Measurements from ENCODE around the gene TNPO1. TPM values are rescaled to one million over a fixed set of nuclear protein-coding genes. Genes with fewer than 3 reads are reported as not detected.

The TNPO1 gene
- total RNA-seq, 1 donor from 2014 or later, result 316 TPM

DNA sequence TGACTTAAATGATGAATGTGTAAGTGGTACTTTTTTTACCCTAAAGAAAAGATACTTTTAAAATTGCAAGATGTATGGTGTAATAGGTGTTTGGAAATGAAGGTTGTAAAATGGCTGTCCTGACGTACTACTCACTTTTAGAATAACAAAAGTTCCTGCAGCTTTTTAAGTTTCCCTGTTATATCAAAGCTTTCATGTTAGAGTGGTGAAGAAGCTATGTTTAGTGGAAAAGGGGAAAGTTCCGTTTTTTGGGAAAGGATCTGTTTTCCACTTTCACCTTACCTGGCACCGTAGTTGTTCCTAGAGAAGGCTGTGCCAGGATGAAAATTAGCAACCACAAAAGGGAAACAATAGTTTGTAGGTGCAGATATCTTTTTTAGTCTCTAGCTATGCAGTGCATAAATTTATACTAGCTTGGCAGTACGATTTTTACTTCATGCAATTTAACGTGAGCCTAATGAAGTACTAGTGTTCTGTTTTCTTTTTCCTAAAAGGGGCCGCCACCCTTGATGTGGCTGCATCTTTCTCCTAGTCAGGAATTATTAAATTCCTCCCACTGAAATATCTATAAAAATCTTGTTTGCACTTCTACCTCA lies 1.3 kb downstream of the TNPO1 start:
- Histone ChIP-seq H3K9me3 (ENCODE audit: low read depth) (no peaks in the 10 kb centered on the region), H2AFZ (replicated peaks) (no peak overlapping the region), H3K4me2 (peak overlapping the region; percentile 90), H3K79me2 (ENCODE audit: low read depth) (peaks cover 57% of the 10 kb centered on the region), H3K36me3 (no peaks in the 10 kb centered on the region), H3K27ac (peak overlapping the region; percentile 2), H3K4me1 (peaks cover 30% of the 10 kb centered on the region), H3K9ac (peak overlapping the region; percentile 94), H3K27me3 (no peaks in the 10 kb centered on the region), H3F3A (ENCODE audit: low read depth) (peaks cover 50% of the 10 kb centered on the region), H3K4me3 (peak overlapping the region; percentile 86), H4K20me1 (ENCODE audit: low read depth) (peaks cover 23% of the 10 kb centered on the region)
- Mint-ChIP-seq H3K27ac (peak overlapping the region; percentile 100), H3K9me3 (peaks cover 8% of the 10 kb centered on the region), H3K27me3 (ENCODE audit: insufficient read depth, low read depth) (peaks cover 2% of the 10 kb centered on the region), H3K4me1 (peaks cover 30% of the 10 kb centered on the region), H3K36me3 (peaks cover 22% of the 10 kb centered on the region), H3K4me3 (peak overlapping the region; percentile 100)
- no peak for DNase-seq (ENCODE audit: low spot score)
- TF ChIP-seq, protein P1, sequence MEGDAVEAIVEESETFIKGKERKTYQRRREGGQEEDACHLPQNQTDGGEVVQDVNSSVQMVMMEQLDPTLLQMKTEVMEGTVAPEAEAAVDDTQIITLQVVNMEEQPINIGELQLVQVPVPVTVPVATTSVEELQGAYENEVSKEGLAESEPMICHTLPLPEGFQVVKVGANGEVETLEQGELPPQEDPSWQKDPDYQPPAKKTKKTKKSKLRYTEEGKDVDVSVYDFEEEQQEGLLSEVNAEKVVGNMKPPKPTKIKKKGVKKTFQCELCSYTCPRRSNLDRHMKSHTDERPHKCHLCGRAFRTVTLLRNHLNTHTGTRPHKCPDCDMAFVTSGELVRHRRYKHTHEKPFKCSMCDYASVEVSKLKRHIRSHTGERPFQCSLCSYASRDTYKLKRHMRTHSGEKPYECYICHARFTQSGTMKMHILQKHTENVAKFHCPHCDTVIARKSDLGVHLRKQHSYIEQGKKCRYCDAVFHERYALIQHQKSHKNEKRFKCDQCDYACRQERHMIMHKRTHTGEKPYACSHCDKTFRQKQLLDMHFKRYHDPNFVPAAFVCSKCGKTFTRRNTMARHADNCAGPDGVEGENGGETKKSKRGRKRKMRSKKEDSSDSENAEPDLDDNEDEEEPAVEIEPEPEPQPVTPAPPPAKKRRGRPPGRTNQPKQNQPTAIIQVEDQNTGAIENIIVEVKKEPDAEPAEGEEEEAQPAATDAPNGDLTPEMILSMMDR (IDR thresholded peaks at IDR 0.05), result no peak
- TF ChIP-seq EZH2phosphoT487 (IDR thresholded peaks at IDR 0.05) (no peak), EZH2 (IDR thresholded peaks at IDR 0.05) (no peak)

DNA sequence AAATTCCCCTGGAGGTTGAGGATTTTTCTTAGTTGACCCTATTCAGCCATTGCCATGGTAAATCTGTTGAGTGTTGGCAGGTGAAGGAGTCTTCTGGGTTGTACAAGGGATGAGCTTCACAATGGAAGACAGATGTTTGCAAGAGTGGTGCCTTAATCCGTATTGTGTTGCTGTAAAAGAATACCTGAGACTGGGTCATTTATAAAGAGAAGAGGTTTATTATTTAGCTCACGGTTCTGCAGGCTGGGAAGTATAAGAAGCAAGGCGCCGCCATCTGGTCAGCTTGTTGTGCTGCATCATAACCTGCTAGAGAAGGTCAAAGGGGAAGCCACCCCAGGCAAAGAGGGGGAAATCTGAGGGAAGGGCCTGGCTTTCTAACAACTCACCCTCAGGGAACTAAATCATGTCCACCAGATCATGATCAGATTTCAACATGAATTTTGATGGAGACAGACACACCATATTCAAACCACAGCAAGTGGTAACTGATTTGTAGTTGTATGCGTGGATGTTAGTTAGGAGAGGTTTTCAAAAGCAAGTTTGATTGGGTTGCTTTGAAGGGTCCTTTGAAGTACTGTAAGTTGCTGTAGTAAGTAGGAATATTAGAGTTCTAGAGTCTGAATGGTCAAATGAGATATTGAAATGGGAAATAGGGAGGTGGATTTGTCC lies 2.5 kb downstream of the TNPO1 start:
- Histone ChIP-seq H3K4me1 (peaks cover 30% of the 10 kb centered on the region), H3K79me2 (ENCODE audit: low read depth) (peaks cover 69% of the 10 kb centered on the region), H3F3A (ENCODE audit: low read depth) (peaks cover 50% of the 10 kb centered on the region), H3K27me3 (no peaks in the 10 kb centered on the region), H2AFZ (replicated peaks) (no peak overlapping the region), H4K20me1 (ENCODE audit: low read depth) (peaks cover 35% of the 10 kb centered on the region), H3K27ac (no peak overlapping the region), H3K4me3 (peak overlapping the region; percentile 86), H3K4me2 (peak overlapping the region; percentile 90), H3K9me3 (ENCODE audit: low read depth) (no peaks in the 10 kb centered on the region), H3K9ac (no peak overlapping the region), H3K36me3 (no peaks in the 10 kb centered on the region)
- H3K9me3 Mint-ChIP-seq, result peaks cover 8% of the 10 kb centered on the region
- TF ChIP-seq, protein P1 (IDR thresholded peaks at IDR 0.05), result peak; percentile 80
- no peak for TF ChIP-seq EZH2 (IDR thresholded peaks at IDR 0.05)
- DNase-seq (ENCODE audit: low spot score), result peak; percentile 85
- H3K4me3 Mint-ChIP-seq, result peak overlapping the region; percentile 100
- H3K27me3 Mint-ChIP-seq (ENCODE audit: insufficient read depth, low read depth), result peaks cover 2% of the 10 kb centered on the region
- peaks cover 22% of the 10 kb centered on the region for H3K36me3 Mint-ChIP-seq
- H3K27ac Mint-ChIP-seq, result peak overlapping the region; percentile 73
- peaks cover 29% of the 10 kb centered on the region for H3K4me1 Mint-ChIP-seq

DNA sequence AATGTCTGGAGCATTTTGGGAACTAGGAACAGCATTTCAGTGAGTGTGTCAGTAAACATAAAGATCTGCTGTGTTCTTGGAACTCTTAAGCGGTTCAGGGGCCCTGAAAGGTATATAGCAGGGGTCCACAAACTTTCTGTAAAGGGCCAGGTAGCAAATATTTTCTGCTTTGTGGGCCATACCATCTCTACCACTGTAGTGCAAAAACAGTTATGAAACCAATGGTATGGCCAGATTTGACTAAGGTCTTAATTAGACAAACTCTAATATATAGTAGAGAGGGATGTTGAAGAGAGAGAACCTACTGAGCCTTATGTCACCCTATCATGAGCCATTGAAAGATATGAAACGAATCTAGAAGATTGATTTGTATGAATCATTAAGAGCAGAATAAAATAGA lies 5.3 kb downstream of the TNPO1 start:
- no peak overlapping the region for H3K27ac ChIP-seq
- TF ChIP-seq EZH2phosphoT487 (IDR thresholded peaks at IDR 0.05) (no peak), EZH2 (IDR thresholded peaks at IDR 0.05) (no peak)
- peaks cover 50% of the 10 kb centered on the region for H4K20me1 ChIP-seq (ENCODE audit: low read depth)
- H3K79me2 ChIP-seq (ENCODE audit: low read depth), result peaks cover 97% of the 10 kb centered on the region
- peaks cover 15% of the 10 kb centered on the region for H3K4me1 ChIP-seq
- peaks cover 22% of the 10 kb centered on the region for H3K36me3 Mint-ChIP-seq
- H3K27me3 Mint-ChIP-seq (ENCODE audit: insufficient read depth, low read depth), result peaks cover 2% of the 10 kb centered on the region
- no peak overlapping the region for H3K27ac Mint-ChIP-seq
- H3K9ac ChIP-seq, result no peak overlapping the region
- no peak for DNase-seq (ENCODE audit: low spot score)
- H3K9me3 Mint-ChIP-seq, result peaks cover 8% of the 10 kb centered on the region
- H3K4me3 ChIP-seq, result no peak overlapping the region
- peaks cover 17% of the 10 kb centered on the region for H3K4me1 Mint-ChIP-seq
- H3F3A ChIP-seq (ENCODE audit: low read depth), result peaks cover 28% of the 10 kb centered on the region
- no peaks in the 10 kb centered on the region for H3K36me3 ChIP-seq
- no peak overlapping the region for H3K4me2 ChIP-seq
- no peaks in the 10 kb centered on the region for H3K9me3 ChIP-seq (ENCODE audit: low read depth)
- no peaks in the 10 kb centered on the region for H3K27me3 ChIP-seq
- no peak overlapping the region for H3K4me3 Mint-ChIP-seq
- no peak overlapping the region for H2AFZ ChIP-seq (replicated peaks)

DNA sequence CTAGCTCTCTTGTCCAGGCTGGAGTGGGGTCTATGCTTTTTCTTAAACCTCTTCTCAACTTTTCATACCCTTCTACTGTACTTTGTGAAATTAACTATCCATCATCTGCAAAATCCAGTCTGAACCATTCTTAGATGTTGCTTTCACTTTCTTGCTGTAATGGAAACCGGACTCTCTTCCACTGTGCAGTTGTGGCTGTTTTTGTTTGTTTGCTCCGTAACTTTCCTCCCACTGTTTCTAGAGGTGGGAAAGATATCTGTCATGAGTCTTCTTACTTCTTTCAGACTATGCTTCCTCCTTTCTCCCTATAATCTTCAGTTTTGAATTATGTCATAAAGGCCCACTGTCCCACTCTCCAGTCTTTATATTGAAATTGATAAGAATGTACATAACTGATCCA lies 6.5 kb downstream of the TNPO1 start:
- no peak overlapping the region for H3K9ac ChIP-seq
- no peaks in the 10 kb centered on the region for H3K9me3 ChIP-seq (ENCODE audit: low read depth)
- H2AFZ ChIP-seq (replicated peaks), result no peak overlapping the region
- Mint-ChIP-seq H3K36me3 (peaks cover 20% of the 10 kb centered on the region), H3K4me3 (no peak overlapping the region), H3K27me3 (ENCODE audit: insufficient read depth, low read depth) (peaks cover 2% of the 10 kb centered on the region), H3K27ac (no peak overlapping the region), H3K4me1 (peaks cover 17% of the 10 kb centered on the region), H3K9me3 (peaks cover 8% of the 10 kb centered on the region)
- no peak overlapping the region for H3K27ac ChIP-seq
- no peaks in the 10 kb centered on the region for H3K27me3 ChIP-seq
- peaks cover 17% of the 10 kb centered on the region for H3F3A ChIP-seq (ENCODE audit: low read depth)
- H4K20me1 ChIP-seq (ENCODE audit: low read depth), result peaks cover 58% of the 10 kb centered on the region
- H3K4me2 ChIP-seq, result no peak overlapping the region
- TF ChIP-seq EZH2phosphoT487 (IDR thresholded peaks at IDR 0.05) (no peak), EZH2 (IDR thresholded peaks at IDR 0.05) (no peak)
- TF ChIP-seq, protein P1 (IDR thresholded peaks at IDR 0.05), result no peak
- no peak for DNase-seq (ENCODE audit: low spot score)
- H3K79me2 ChIP-seq (ENCODE audit: low read depth), result peaks cover 99% of the 10 kb centered on the region
- H3K36me3 ChIP-seq, result no peaks in the 10 kb centered on the region
- H3K4me3 ChIP-seq, result no peak overlapping the region
- peaks cover 14% of the 10 kb centered on the region for H3K4me1 ChIP-seq
